ENCODE results near the gene SRRM3. TPM values are rescaled to one million over a fixed set of nuclear protein-coding genes. Genes with fewer than 3 reads are reported as not detected.

Gene SRRM3
- polyA plus RNA-seq, 2 of the 4 experiments (the other 2 are of a cell fraction): 2.4 to 7.0 TPM

DNA sequence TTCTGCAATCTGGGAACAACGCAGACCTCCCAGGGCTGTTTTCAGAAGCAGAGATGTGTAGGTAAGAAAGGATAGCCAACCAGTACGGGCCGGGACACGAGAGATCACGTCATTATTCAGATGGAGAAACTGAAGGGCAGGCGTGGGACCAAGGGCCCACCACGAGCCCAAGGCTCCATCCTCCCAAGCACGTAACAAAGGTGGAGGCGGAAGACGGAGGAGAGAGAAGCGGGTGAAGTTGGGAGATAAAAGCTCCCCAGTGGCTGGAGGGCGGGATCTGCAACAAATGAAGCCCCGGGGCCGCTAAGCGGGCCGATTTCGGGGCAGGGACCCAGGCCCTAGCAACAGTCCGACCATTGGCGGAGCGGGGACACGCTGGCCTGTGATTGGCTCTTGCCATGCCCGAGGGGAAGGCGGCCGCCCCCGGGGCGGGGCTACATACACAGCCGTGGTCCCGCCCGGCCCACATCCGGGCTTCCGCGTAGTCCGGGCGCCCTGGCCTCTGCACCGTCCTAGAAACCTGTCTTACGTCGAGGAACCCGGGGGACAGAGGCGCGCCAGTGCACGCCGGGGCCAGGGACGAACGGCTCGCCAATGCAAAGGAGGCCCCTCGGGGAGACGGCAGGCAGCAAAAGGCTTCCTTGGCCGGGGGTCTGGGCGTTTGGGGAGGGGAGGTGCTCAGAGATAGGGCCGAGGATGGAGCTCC, 116.2 kb downstream of the SRRM3 start:
- Histone ChIP-seq H3K4me1 (peaks cover 33% of the 10 kb centered on the region), H3K9me3 (no peaks in the 10 kb centered on the region), H3K4me2 (peak overlapping the region; percentile 79), H3K4me3 (peak overlapping the region; percentile 55), H3K27ac (peak overlapping the region; percentile 85 to 94)
- FAIRE-seq: no peak
- CTCF ChIA-PET: interaction anchor here (0.6 to 27.1 kb wide), 10 partner anchors 13 to 151 kb away, joined by 3 to 764 read pairs (median 13); partner anchors contain the start of genes HSPB1 and YWHAG
- 1% methylated on average over 20 of the region's 50 CpGs for WGBS (ENCODE audit: missing lambda C conversion rate)
- TF ChIP-seq SMC3 (IDR thresholded peaks at IDR 0.05) (no peak), CBX8 (IDR thresholded peaks at IDR 0.05) (no peak), ZNF302 (CRISPR knock-in tag; IDR thresholded peaks at IDR 0.05) (no peak), JUN (IDR thresholded peaks at IDR 0.05) (peak; percentile 33 to 65; a peak in 4 of 5 replicates), MAFK (IDR thresholded peaks at IDR 0.05; ENCODE audit: partially characterized antibody) (no peak), RFX5 (IDR thresholded peaks at IDR 0.05) (peak; percentile 99), KDM5A (IDR thresholded peaks at IDR 0.05) (no peak), POLR2A (IDR thresholded peaks at IDR 0.05; ENCODE audit: low read length) (peak; percentile 79), RARB (CRISPR knock-in tag; IDR thresholded peaks at IDR 0.05) (0 out of 2 replicates have a peak, but pooled peaks have one; percentile 62), FOXS1 (CRISPR knock-in tag; IDR thresholded peaks at IDR 0.05) (no peak), TP53 (CRISPR knock-in tag; IDR thresholded peaks at IDR 0.05) (0 out of 2 replicates have a peak, but pooled peaks have one; percentile 29), PHF8 (IDR thresholded peaks at IDR 0.05; ENCODE audit: borderline replicate concordance, low read depth) (peak; percentile 48; the same call in 1 of the 2 replicates), RNF2 (IDR thresholded peaks at IDR 0.05; ENCODE audit: borderline replicate concordance, low read depth) (no peak), CHD2 (IDR thresholded peaks at IDR 0.05; ENCODE audit: low read length, partially characterized antibody) (no peak), NR3C1 (IDR thresholded peaks at IDR 0.05) (no peak), HDAC2 (IDR thresholded peaks at IDR 0.05) (no peak), POLR2AphosphoS2 (conservative IDR thresholded peaks at IDR 0.05; ENCODE audit: low read length) (no peak; the same call in 1 of the 2 replicates), BHLHE40 (IDR thresholded peaks at IDR 0.05; ENCODE audit: low read depth, low read length) (no peak), TFCP2L1 (CRISPR knock-in tag; IDR thresholded peaks at IDR 0.05) (peak; percentile 68; the same call in 1 of the 2 replicates)
- TF ChIP-seq, protein P1, sequence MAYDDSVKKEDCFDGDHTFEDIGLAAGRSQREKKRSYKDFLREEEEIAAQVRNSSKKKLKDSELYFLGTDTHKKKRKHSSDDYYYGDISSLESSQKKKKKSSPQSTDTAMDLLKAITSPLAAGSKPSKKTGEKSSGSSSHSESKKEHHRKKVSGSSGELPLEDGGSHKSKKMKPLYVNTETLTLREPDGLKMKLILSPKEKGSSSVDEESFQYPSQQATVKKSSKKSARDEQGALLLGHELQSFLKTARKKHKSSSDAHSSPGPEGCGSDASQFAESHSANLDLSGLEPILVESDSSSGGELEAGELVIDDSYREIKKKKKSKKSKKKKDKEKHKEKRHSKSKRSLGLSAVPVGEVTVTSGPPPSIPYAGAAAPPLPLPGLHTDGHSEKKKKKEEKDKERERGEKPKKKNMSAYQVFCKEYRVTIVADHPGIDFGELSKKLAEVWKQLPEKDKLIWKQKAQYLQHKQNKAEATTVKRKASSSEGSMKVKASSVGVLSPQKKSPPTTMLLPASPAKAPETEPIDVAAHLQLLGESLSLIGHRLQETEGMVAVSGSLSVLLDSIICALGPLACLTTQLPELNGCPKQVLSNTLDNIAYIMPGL (CRISPR knock-in tag; IDR thresholded peaks at IDR 0.05; ENCODE audit: borderline replicate concordance): no peak
- TF ChIP-seq, protein P2, sequence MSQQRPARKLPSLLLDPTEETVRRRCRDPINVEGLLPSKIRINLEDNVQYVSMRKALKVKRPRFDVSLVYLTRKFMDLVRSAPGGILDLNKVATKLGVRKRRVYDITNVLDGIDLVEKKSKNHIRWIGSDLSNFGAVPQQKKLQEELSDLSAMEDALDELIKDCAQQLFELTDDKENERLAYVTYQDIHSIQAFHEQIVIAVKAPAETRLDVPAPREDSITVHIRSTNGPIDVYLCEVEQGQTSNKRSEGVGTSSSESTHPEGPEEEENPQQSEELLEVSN (IDR thresholded peaks at IDR 0.05; ENCODE audit: borderline replicate concordance, low read depth): peak; percentile 81
- TF ChIP-seq, protein P3, sequence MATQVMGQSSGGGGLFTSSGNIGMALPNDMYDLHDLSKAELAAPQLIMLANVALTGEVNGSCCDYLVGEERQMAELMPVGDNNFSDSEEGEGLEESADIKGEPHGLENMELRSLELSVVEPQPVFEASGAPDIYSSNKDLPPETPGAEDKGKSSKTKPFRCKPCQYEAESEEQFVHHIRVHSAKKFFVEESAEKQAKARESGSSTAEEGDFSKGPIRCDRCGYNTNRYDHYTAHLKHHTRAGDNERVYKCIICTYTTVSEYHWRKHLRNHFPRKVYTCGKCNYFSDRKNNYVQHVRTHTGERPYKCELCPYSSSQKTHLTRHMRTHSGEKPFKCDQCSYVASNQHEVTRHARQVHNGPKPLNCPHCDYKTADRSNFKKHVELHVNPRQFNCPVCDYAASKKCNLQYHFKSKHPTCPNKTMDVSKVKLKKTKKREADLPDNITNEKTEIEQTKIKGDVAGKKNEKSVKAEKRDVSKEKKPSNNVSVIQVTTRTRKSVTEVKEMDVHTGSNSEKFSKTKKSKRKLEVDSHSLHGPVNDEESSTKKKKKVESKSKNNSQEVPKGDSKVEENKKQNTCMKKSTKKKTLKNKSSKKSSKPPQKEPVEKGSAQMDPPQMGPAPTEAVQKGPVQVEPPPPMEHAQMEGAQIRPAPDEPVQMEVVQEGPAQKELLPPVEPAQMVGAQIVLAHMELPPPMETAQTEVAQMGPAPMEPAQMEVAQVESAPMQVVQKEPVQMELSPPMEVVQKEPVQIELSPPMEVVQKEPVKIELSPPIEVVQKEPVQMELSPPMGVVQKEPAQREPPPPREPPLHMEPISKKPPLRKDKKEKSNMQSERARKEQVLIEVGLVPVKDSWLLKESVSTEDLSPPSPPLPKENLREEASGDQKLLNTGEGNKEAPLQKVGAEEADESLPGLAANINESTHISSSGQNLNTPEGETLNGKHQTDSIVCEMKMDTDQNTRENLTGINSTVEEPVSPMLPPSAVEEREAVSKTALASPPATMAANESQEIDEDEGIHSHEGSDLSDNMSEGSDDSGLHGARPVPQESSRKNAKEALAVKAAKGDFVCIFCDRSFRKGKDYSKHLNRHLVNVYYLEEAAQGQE (IDR thresholded peaks at IDR 0.05): no peak; the same call in 1 of the 2 replicates
- TF ChIP-seq, protein P4, sequence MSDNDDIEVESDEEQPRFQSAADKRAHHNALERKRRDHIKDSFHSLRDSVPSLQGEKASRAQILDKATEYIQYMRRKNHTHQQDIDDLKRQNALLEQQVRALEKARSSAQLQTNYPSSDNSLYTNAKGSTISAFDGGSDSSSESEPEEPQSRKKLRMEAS (IDR thresholded peaks at IDR 0.05): peak; percentile 47
- TF ChIP-seq, protein P5, sequence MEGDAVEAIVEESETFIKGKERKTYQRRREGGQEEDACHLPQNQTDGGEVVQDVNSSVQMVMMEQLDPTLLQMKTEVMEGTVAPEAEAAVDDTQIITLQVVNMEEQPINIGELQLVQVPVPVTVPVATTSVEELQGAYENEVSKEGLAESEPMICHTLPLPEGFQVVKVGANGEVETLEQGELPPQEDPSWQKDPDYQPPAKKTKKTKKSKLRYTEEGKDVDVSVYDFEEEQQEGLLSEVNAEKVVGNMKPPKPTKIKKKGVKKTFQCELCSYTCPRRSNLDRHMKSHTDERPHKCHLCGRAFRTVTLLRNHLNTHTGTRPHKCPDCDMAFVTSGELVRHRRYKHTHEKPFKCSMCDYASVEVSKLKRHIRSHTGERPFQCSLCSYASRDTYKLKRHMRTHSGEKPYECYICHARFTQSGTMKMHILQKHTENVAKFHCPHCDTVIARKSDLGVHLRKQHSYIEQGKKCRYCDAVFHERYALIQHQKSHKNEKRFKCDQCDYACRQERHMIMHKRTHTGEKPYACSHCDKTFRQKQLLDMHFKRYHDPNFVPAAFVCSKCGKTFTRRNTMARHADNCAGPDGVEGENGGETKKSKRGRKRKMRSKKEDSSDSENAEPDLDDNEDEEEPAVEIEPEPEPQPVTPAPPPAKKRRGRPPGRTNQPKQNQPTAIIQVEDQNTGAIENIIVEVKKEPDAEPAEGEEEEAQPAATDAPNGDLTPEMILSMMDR (IDR thresholded peaks at IDR 0.05): no peak
- TF ChIP-seq, protein P6, sequence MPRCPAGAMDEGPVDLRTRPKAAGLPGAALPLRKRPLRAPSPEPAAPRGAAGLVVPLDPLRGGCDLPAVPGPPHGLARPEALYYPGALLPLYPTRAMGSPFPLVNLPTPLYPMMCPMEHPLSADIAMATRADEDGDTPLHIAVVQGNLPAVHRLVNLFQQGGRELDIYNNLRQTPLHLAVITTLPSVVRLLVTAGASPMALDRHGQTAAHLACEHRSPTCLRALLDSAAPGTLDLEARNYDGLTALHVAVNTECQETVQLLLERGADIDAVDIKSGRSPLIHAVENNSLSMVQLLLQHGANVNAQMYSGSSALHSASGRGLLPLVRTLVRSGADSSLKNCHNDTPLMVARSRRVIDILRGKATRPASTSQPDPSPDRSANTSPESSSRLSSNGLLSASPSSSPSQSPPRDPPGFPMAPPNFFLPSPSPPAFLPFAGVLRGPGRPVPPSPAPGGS (IDR thresholded peaks at IDR 0.05): peak; percentile 54; the same call in 2 of the 3 replicates
- peak; percentile 84 to 91 for ATAC-seq
- POLR2A ChIA-PET: interaction anchor here (0.7 to 2.8 kb wide), 15 partner anchors 9 to 149 kb away, joined by 3 to 23 read pairs (median 5); partner anchors contain the start of genes HSPB1 and YWHAG
- peak; percentile 96 to 99 for DNase-seq (ENCODE audit: low read depth in 1 of 2, low spot score in 1 of 2)
